Neural cell (in vitro differentiated cells): ENCODE data around the gene VSIG10L2. TPM values are rescaled to one million over a fixed set of nuclear protein-coding genes. Genes with fewer than 3 reads are reported as not detected.

ENCODE experiments used
- H2AFZ ChIP-seq: fragments of 200-600, 300-800 bp; sonication (generic), shearing (Covaris generic); 2 replicates; pipeline ENCODE4 v1.6.0; 2014; ENCODE audit warnings: low read depth, mild to moderate bottlenecking, antibody characterized with exemption, low read length, moderate library complexity
- H3F3A ChIP-seq: fragments of 200-600 bp; shearing (Covaris generic); 2 replicates; pipeline ENCODE4 v1.6.1; 2016; ENCODE audit warnings: mild to moderate bottlenecking, moderate library complexity, mixed read lengths, antibody characterized with exemption, low read length; ENCODE audit not compliant: insufficient read depth, poor library complexity, severe bottlenecking
- H3K27ac ChIP-seq: fragments of 200-600, 300-800 bp; sonication (generic), shearing (Covaris generic); 2 replicates; pipeline ENCODE4 v1.5.1; 2014; ENCODE audit warnings: mild to moderate bottlenecking, low read length, moderate library complexity
- H3K27me3 ChIP-seq: fragments of 300-800, 200-600 bp; sonication (generic), shearing (Covaris generic); 2 replicates; pipeline ENCODE4 v1.6.0; 2014; ENCODE audit warnings: mild to moderate bottlenecking, low read depth, low read length, moderate library complexity; ENCODE audit not compliant: insufficient read depth
- H3K36me3 ChIP-seq: fragments of 300-800, 200-600 bp; sonication (generic), shearing (Covaris generic); 2 replicates; pipeline ENCODE4 v1.5.1; 2014; ENCODE audit warnings: mild to moderate bottlenecking, antibody characterized with exemption, low read length, moderate library complexity; ENCODE audit not compliant: insufficient read depth
- H3K4me2 ChIP-seq: fragments of 300-800, 200-600 bp; sonication (generic), shearing (Covaris generic); 2 replicates; pipeline ENCODE4 v1.6.0; 2014; ENCODE audit warnings: mild to moderate bottlenecking, low read length
- H3K4me3 ChIP-seq: fragments of 300-800, 200-600 bp; sonication (generic), shearing (Covaris generic); 2 replicates; pipeline ENCODE4 v1.5.1; 2014; ENCODE audit warnings: mild to moderate bottlenecking, low read length, moderate library complexity
- H3K79me2 ChIP-seq: fragments of 200-600 bp; shearing (Covaris generic); replicated peaks from 2 replicates; pipeline ENCODE4 v1.6.0; 2014; ENCODE audit warnings: mild to moderate bottlenecking, low read length, moderate library complexity; ENCODE audit not compliant: insufficient read depth
- H3K9ac ChIP-seq: fragments of 300-800, 200-600 bp; sonication (generic), shearing (Covaris generic); 2 replicates; pipeline ENCODE4 v1.6.1; 2016; ENCODE audit warnings: mild to moderate bottlenecking, low read length, mixed read lengths
- H3K9me2 ChIP-seq: fragments of 200-600 bp; shearing (Covaris generic); 2 replicates; pipeline ENCODE4 v1.6.1; 2016; ENCODE audit warnings: mild to moderate bottlenecking, low read length, mixed read lengths; ENCODE audit not compliant: insufficient read depth
- H3K9me3 ChIP-seq: fragments of 200-600, 300-800 bp; sonication (generic), shearing (Covaris generic); 2 replicates; pipeline ENCODE4 v1.6.1; 2016; ENCODE audit warnings: mild to moderate bottlenecking, mixed run types, low read length, moderate library complexity, mixed read lengths
- H4K20me1 ChIP-seq: fragments of 200-600 bp; shearing (Covaris generic); 2 replicates; pipeline ENCODE4 v1.6.1; 2016; ENCODE audit warnings: mild to moderate bottlenecking, mixed run types; ENCODE audit not compliant: insufficient read depth
- EP300 ChIP-seq: fragments of 450-650 bp; conservative IDR thresholded peaks from 2 replicates; pipeline ENCODE4 v1.6.1; 2014; ENCODE audit warnings: antibody characterized with exemption, mild to moderate bottlenecking, moderate library complexity; ENCODE audit not compliant: poor library complexity, severe bottlenecking
- EZH2 ChIP-seq: fragments of 200-600, 300-800 bp; shearing (Covaris generic), sonication (generic); IDR thresholded peaks from 2 replicates; pipeline ENCODE4 v1.6.1; 2014; ENCODE audit warnings: antibody characterized with exemption, low read length, borderline replicate concordance, mild to moderate bottlenecking; ENCODE audit not compliant: insufficient read depth, poor library complexity, severe bottlenecking
- MXI1 ChIP-seq: fragments of 450-650 bp; conservative IDR thresholded peaks from 2 replicates; pipeline ENCODE4 v1.6.1; 2014; ENCODE audit warnings: antibody characterized with exemption, mild to moderate bottlenecking; ENCODE audit not compliant: poor library complexity, severe bottlenecking
- POLR2AphosphoS5 ChIP-seq: IDR thresholded peaks from 2 replicates; pipeline ENCODE4 v1.6.1; 2012
- RAD21 ChIP-seq: fragments of 450-650 bp; conservative IDR thresholded peaks from 2 replicates; pipeline ENCODE4 v1.6.1; 2014; ENCODE audit warnings: antibody characterized with exemption, mild to moderate bottlenecking, moderate library complexity
- REST ChIP-seq: IDR thresholded peaks from 2 replicates; pipeline ENCODE4 v1.6.1; 2012; ENCODE audit warnings: borderline replicate concordance
- SMC3 ChIP-seq: fragments of 450-650 bp; conservative IDR thresholded peaks from 2 replicates; pipeline ENCODE4 v1.6.1; 2014; ENCODE audit warnings: antibody characterized with exemption, mild to moderate bottlenecking, moderate library complexity; ENCODE audit not compliant: poor library complexity
- TAF1 ChIP-seq: IDR thresholded peaks from 2 replicates; pipeline ENCODE4 v1.6.1; 2012; ENCODE audit warnings: low read depth
- polyA plus RNA-seq: library from polyadenylated mRNA; depleted of rRNA; stranded (reverse); fragments of >200 nt; gene quantifications from 2 replicates; pipeline ENCODE4 v1.2.3, GENCODE V29; 2014
- TF ChIP-seq, protein P1 (sequence below): fragments of 450-650 bp; IDR thresholded peaks from 2 replicates; pipeline ENCODE4 v1.5.1; 2014; ENCODE audit warnings: antibody characterized with exemption, mild to moderate bottlenecking, moderate library complexity; ENCODE audit not compliant: poor library complexity, severe bottlenecking

The VSIG10L2 gene
- polyA plus RNA-seq, 1 donor from 2014 or later: not detected

- Histone ChIP-seq H3F3A (no peaks in the 10 kb centered on the region), H4K20me1 (no peaks in the 10 kb centered on the region), H3K9me2 (no peaks in the 10 kb centered on the region), H3K27ac (peak within 1 kb of the TSS; percentile 84), H3K9ac (peak within 1 kb of the TSS; percentile 73), H3K36me3 (no peaks in the 10 kb centered on the region), H2AFZ (peak within 1 kb of the TSS; percentile 51), H3K9me3 (no peaks in the 10 kb centered on the region), H3K79me2 (peaks cover 7% of the 10 kb centered on the region), H3K4me2 (peak within 1 kb of the TSS; percentile 91), H3K27me3 (no peaks in the 10 kb centered on the region), H3K4me3 (peak within 1 kb of the TSS; percentile 76)
- TF ChIP-seq POLR2AphosphoS5: peak; percentile 80
- peak; percentile 61 for TF ChIP-seq REST
- no peak for TF ChIP-seq EZH2
- no peak for TF ChIP-seq SMC3
- peak; percentile 58 for TF ChIP-seq TAF1
- TF ChIP-seq MXI1: peak; percentile 64
- TF ChIP-seq, protein P1, sequence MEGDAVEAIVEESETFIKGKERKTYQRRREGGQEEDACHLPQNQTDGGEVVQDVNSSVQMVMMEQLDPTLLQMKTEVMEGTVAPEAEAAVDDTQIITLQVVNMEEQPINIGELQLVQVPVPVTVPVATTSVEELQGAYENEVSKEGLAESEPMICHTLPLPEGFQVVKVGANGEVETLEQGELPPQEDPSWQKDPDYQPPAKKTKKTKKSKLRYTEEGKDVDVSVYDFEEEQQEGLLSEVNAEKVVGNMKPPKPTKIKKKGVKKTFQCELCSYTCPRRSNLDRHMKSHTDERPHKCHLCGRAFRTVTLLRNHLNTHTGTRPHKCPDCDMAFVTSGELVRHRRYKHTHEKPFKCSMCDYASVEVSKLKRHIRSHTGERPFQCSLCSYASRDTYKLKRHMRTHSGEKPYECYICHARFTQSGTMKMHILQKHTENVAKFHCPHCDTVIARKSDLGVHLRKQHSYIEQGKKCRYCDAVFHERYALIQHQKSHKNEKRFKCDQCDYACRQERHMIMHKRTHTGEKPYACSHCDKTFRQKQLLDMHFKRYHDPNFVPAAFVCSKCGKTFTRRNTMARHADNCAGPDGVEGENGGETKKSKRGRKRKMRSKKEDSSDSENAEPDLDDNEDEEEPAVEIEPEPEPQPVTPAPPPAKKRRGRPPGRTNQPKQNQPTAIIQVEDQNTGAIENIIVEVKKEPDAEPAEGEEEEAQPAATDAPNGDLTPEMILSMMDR: no peak
- TF ChIP-seq RAD21: no peak
- TF ChIP-seq EP300: no peak
Measured at GRCh38 chr11:125903711-125904659, 41.9 kb upstream of the VSIG10L2 start, which contains the start of gene DDX25. Gene DDX25, plus strand, starts transcription at chr11:125904508. Its CDS starts 10 bp downstream, at chr11:125904518.

DNA sequence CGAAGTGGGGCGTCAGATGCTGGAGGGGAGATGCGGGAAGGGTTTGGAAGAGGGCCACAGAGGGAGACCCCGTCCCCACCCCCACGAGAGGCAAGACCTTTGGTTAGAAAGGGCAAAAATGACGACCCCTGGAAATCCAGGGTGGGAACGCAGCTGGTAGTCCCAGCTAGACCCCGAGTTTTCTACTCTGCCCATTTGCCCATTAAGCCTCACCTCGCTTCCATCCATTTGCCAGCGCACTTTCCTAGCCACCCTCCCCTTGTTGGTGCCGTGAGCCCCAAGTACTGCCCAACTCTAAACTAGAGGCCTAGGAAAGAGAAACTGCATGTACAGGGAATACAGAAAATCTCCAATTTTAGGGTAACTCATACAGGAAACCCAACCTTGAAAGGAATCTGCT is 41.2 kb upstream of the VSIG10L2 start:
- peak overlapping the region; percentile 51 for H2AFZ ChIP-seq
- H3K9ac ChIP-seq: peak overlapping the region; percentile 73
- H3K9me3 ChIP-seq: no peaks in the 10 kb centered on the region
- no peaks in the 10 kb centered on the region for H3F3A ChIP-seq
- H3K36me3 ChIP-seq: no peaks in the 10 kb centered on the region
- H3K9me2 ChIP-seq: no peaks in the 10 kb centered on the region
- peak overlapping the region; percentile 76 for H3K4me3 ChIP-seq
- peak overlapping the region; percentile 39 for H3K4me2 ChIP-seq
- H3K27me3 ChIP-seq: no peaks in the 10 kb centered on the region
- H3K27ac ChIP-seq: peak overlapping the region; percentile 56
- H3K79me2 ChIP-seq: peaks cover 7% of the 10 kb centered on the region
- H4K20me1 ChIP-seq: no peaks in the 10 kb centered on the region
- TF ChIP-seq RAD21: no peak
- TF ChIP-seq EZH2: no peak
- TF ChIP-seq POLR2AphosphoS5: no peak
- TF ChIP-seq MXI1: no peak
- no peak for TF ChIP-seq TAF1
- no peak for TF ChIP-seq SMC3
- TF ChIP-seq, protein P1: no peak
- no peak for TF ChIP-seq EP300
- no peak for TF ChIP-seq REST
